Mucosa of stomach (tissue), 1 donor: Measurements from ENCODE around the gene HSPA1L.
A peak's percentile ranks its signal among the peaks of the same experiment; 100 is the strongest.

Experiments used
- H3K27me3 ChIP-seq: one replicate; pipeline ENCODE4 v1.7.0; 2013; ENCODE audit warnings: mild to moderate bottlenecking, low read length; ENCODE audit not compliant: control insufficient read depth, insufficient read depth
- H3K36me3 ChIP-seq: one replicate; pipeline ENCODE4 v1.7.0; 2013; ENCODE audit warnings: low read length; ENCODE audit not compliant: control insufficient read depth, insufficient read depth
- H3K4me1 ChIP-seq: one replicate; pipeline ENCODE4 v1.7.0; 2013; ENCODE audit warnings: mild to moderate bottlenecking, low read length; ENCODE audit not compliant: control insufficient read depth, insufficient read depth
- H3K4me3 ChIP-seq: one replicate; pipeline ENCODE4 v1.7.0; 2013; ENCODE audit warnings: low read length
- H3K9ac ChIP-seq: one replicate; pipeline ENCODE4 v1.7.0; 2013; ENCODE audit warnings: mild to moderate bottlenecking, low read length, moderate library complexity
- H3K9me3 ChIP-seq: one replicate; pipeline ENCODE4 v1.7.0; 2013; ENCODE audit warnings: mild to moderate bottlenecking, low read length, moderate library complexity; ENCODE audit not compliant: control insufficient read depth
- donor health status: Pancreatic carcinoma.

HSPA1L gene

GRCh38 chr6:31775633-31776484 lies 39.2 kb downstream of the HSPA1L start:
- peaks cover 7% of the 10 kb centered on the region for H3K36me3 ChIP-seq
- peak overlapping the region; percentile 89 for H3K9ac ChIP-seq
- H3K4me3 ChIP-seq = no peak overlapping the region
- H3K4me1 ChIP-seq = peaks cover 38% of the 10 kb centered on the region
- H3K9me3 ChIP-seq = no peaks in the 10 kb centered on the region
- H3K27me3 ChIP-seq = no peaks in the 10 kb centered on the region

GRCh38 chr6:31775184-31775583 lies 39.9 kb downstream of the HSPA1L start:
- H3K27me3 ChIP-seq = no peaks in the 10 kb centered on the region
- H3K36me3 ChIP-seq = peaks cover 3% of the 10 kb centered on the region
- no peaks in the 10 kb centered on the region for H3K9me3 ChIP-seq
- peak overlapping the region; percentile 89 for H3K9ac ChIP-seq
- no peak overlapping the region for H3K4me3 ChIP-seq
- peaks cover 38% of the 10 kb centered on the region for H3K4me1 ChIP-seq

- no peaks in the 10 kb centered on the region for H3K36me3 ChIP-seq
- no peaks in the 10 kb centered on the region for H3K9me3 ChIP-seq
- no peak overlapping the region for H3K4me3 ChIP-seq
- H3K27me3 ChIP-seq = no peaks in the 10 kb centered on the region
- H3K9ac ChIP-seq = no peak overlapping the region
- H3K4me1 ChIP-seq = peaks cover 27% of the 10 kb centered on the region
Observed at GRCh38 chr6:31771992-31772358, 43.1 kb downstream of the HSPA1L start.

GRCh38 chr6:31770860-31771259 lies 44.2 kb downstream of the HSPA1L start:
- no peaks in the 10 kb centered on the region for H3K36me3 ChIP-seq
- H3K4me1 ChIP-seq = peaks cover 16% of the 10 kb centered on the region
- H3K4me3 ChIP-seq = no peak overlapping the region
- no peak overlapping the region for H3K9ac ChIP-seq
- no peaks in the 10 kb centered on the region for H3K9me3 ChIP-seq
- H3K27me3 ChIP-seq = no peaks in the 10 kb centered on the region

- H3K9ac ChIP-seq = no peak overlapping the region
- no peaks in the 10 kb centered on the region for H3K9me3 ChIP-seq
- peaks cover 5% of the 10 kb centered on the region for H3K4me1 ChIP-seq
- H3K4me3 ChIP-seq = no peak overlapping the region
- no peaks in the 10 kb centered on the region for H3K36me3 ChIP-seq
- no peaks in the 10 kb centered on the region for H3K27me3 ChIP-seq
Observed at GRCh38 chr6:31769684-31770371, 45.3 kb downstream of the HSPA1L start.

- peaks cover 9% of the 10 kb centered on the region for H3K4me1 ChIP-seq
Observed at GRCh38 chr6:31768363-31769257, 46.5 kb downstream of the HSPA1L start.

GRCh38 chr6:31767096-31767645 lies 47.9 kb downstream of the HSPA1L start:
- Histone ChIP-seq H3K9ac (no peak overlapping the region), H3K4me3 (no peak overlapping the region), H3K9me3 (no peaks in the 10 kb centered on the region), H3K27me3 (no peaks in the 10 kb centered on the region), H3K4me1 (peaks cover 7% of the 10 kb centered on the region), H3K36me3 (no peaks in the 10 kb centered on the region)

More at GRCh38 chr6:31768363-31769257, 46.5 kb downstream of the HSPA1L start:
- Histone ChIP-seq H3K9ac (no peak overlapping the region), H3K4me3 (no peak overlapping the region), H3K27me3 (no peaks in the 10 kb centered on the region), H3K36me3 (no peaks in the 10 kb centered on the region), H3K9me3 (no peaks in the 10 kb centered on the region)

- peaks cover 13% of the 10 kb centered on the region for H3K4me1 ChIP-seq
- peak overlapping the region; percentile 36 for H3K9ac ChIP-seq
- no peaks in the 10 kb centered on the region for H3K36me3 ChIP-seq
- H3K27me3 ChIP-seq = no peaks in the 10 kb centered on the region
- no peak overlapping the region for H3K4me3 ChIP-seq
- no peaks in the 10 kb centered on the region for H3K9me3 ChIP-seq
Observed at GRCh38 chr6:31765910-31766794, 48.9 kb downstream of the HSPA1L start.

- Histone ChIP-seq H3K4me3 (no peak overlapping the region), H3K9me3 (no peaks in the 10 kb centered on the region), H3K4me1 (peaks cover 19% of the 10 kb centered on the region), H3K36me3 (no peaks in the 10 kb centered on the region), H3K9ac (no peak overlapping the region), H3K27me3 (no peaks in the 10 kb centered on the region)
Observed at GRCh38 chr6:31765559-31765909, 49.5 kb downstream of the HSPA1L start.

- Histone ChIP-seq H3K9me3 (no peaks in the 10 kb centered on the region), H3K4me3 (no peak overlapping the region), H3K4me1 (peaks cover 20% of the 10 kb centered on the region)
Observed at GRCh38 chr6:31764198-31764597, 50.9 kb downstream of the HSPA1L start.

GRCh38 chr6:31763619-31763940 lies 51.5 kb downstream of the HSPA1L start:
- no peak overlapping the region for H3K4me3 ChIP-seq
- no peaks in the 10 kb centered on the region for H3K9me3 ChIP-seq
- H3K9ac ChIP-seq = no peak overlapping the region
- peaks cover 20% of the 10 kb centered on the region for H3K4me1 ChIP-seq
- H3K36me3 ChIP-seq = no peaks in the 10 kb centered on the region
- no peaks in the 10 kb centered on the region for H3K27me3 ChIP-seq

More at GRCh38 chr6:31764198-31764597, 50.9 kb downstream of the HSPA1L start:
- H3K36me3 ChIP-seq = no peaks in the 10 kb centered on the region
- H3K9ac ChIP-seq = no peak overlapping the region
- H3K27me3 ChIP-seq = no peaks in the 10 kb centered on the region
